Tibial nerve (tissue), 4 donors: Measurements from ENCODE around the gene BAHCC1. TPM values are rescaled to one million over a fixed set of nuclear protein-coding genes. Genes with fewer than 3 reads are reported as not detected.

Experiments
- DNase-seq, 2 donors: peaks; one replicate each; pipeline ENCODE4 v3.0.0-alpha.2; 2019; ENCODE audit warnings: low spot score in 2 of 2
- H3K27ac ChIP-seq, 4 donors: fragments of 200-600 bp; sonication (generic) in 3 of 4; one replicate each; pipeline ENCODE4 v1.5.1; 2017 to 2019; ENCODE audit warnings: mild to moderate bottlenecking in 1 of 4
- H3K27me3 ChIP-seq, 2 donors: fragments of 200-600 bp; sonication (generic) in 1 of 2; one replicate each; pipeline versions ENCODE4 v1.5.1 to v1.6.0; 2017 to 2019
- H3K36me3 ChIP-seq, 3 donors: fragments of 200-600 bp; sonication (generic); one replicate each; pipeline ENCODE4 v1.5.1; 2018 to 2019
- H3K4me1 ChIP-seq, 4 donors: fragments of 200-600 bp; sonication (generic) in 3 of 4; one replicate each; pipeline ENCODE4 v1.5.1; 2017 to 2019
- H3K4me3 ChIP-seq, 4 donors: fragments of 200-600 bp; sonication (generic) in 3 of 4; one replicate each; pipeline ENCODE4 v1.5.1; 2017 to 2019; ENCODE audit warnings: mild to moderate bottlenecking in 1 of 4, moderate library complexity in 1 of 4
- H3K9me3 ChIP-seq, 4 donors: fragments of 200-600 bp; sonication (generic) in 3 of 4; one replicate each; pipeline ENCODE4 v1.5.1; 2017 to 2019
- EP300 ChIP-seq, 2 donors: sonication (generic); formaldehyde crosslinking; IDR thresholded peaks; one replicate each; pipeline ENCODE4 v1.6.1; 2017; ENCODE audit warnings: antibody characterized with exemption in 2 of 2, mild to moderate bottlenecking in 1 of 2
- POLR2A ChIP-seq, 2 donors: fragments of 450-650 bp; IDR thresholded peaks; one replicate each; pipeline ENCODE4 v1.6.1; 2017; ENCODE audit warnings: antibody characterized with exemption in 2 of 2, mild to moderate bottlenecking in 2 of 2, moderate library complexity in 2 of 2
- WGBS, 2 donors: methylation state at CpG; one replicate each; pipeline ENCODE4 v1.1.5; 2018; 5-methylcytosine and 5-hydroxymethylcytosine counted together
- total RNA-seq, 4 donors: library from RNA; depleted of rRNA; stranded (reverse); fragments of >200 nt; gene quantifications; one replicate each; pipeline ENCODE4 v1.1.0, GENCODE V29; 2016
- TF ChIP-seq, protein P1 (sequence below), 5 experiments: fragments of 200-600 bp in 3 of 5; fragments of 450-650 bp in 2 of 5; sonication (generic) in 3 of 5; IDR thresholded peaks; one replicate each; pipeline ENCODE4 v1.5.1; 2016 to 2019; ENCODE audit warnings: antibody characterized with exemption in 5 of 5, mild to moderate bottlenecking in 3 of 5, moderate library complexity in 2 of 5

The BAHCC1 gene
- total RNA-seq, 4 donors from 2014 or later = 15.1 to 38.7 (median 27.4) TPM

DNA sequence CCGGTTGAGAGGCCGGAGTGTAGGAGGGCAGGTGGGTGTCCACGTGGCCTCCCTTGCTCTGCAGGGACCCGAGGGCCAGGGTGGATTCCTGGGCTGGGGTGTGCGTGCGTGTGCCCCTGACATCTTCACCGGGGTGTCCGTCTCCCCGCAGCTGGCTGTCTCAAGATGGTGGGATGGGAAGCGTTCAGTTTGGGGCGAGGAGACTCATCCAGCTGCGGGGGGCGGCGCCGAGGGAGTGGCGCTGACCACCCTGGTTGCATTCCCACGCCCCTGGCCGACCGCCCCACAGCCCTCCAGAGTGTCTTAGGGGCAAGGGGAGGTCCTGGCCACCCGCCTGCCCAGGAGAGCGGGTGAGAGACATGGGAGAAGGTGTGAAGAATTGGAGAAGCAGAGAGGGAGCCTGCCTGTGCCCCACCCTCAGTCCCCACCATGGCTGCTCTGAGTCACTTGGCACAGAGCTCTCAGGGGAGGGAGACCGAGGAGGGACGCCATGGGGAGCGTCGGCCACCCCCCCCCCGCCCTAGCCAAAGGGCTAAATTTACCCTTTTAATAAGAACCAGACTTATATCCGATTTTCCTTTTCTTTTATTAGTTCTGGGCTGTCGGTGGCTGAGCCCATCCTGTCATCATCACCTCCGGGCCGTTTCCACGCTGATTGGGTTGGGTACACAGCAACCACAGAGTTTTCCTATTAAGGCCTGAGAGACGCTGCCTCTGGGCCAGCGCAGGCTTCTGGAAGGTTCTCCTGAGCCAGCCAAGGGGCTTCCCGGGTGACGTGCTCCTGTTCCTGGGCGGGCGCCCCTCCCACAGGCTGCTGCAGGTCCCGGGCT, 22.0 kb downstream of the BAHCC1 start:
- H3K4me3 ChIP-seq = no peak overlapping the region
- no peaks in the 10 kb centered on the region for H3K27me3 ChIP-seq
- WGBS, 2 donors = 55 to 61% methylated on average over 29 to 35 of the region's 38 CpGs
- no peaks in the 10 kb centered on the region for H3K36me3 ChIP-seq
- TF ChIP-seq, protein P1, sequence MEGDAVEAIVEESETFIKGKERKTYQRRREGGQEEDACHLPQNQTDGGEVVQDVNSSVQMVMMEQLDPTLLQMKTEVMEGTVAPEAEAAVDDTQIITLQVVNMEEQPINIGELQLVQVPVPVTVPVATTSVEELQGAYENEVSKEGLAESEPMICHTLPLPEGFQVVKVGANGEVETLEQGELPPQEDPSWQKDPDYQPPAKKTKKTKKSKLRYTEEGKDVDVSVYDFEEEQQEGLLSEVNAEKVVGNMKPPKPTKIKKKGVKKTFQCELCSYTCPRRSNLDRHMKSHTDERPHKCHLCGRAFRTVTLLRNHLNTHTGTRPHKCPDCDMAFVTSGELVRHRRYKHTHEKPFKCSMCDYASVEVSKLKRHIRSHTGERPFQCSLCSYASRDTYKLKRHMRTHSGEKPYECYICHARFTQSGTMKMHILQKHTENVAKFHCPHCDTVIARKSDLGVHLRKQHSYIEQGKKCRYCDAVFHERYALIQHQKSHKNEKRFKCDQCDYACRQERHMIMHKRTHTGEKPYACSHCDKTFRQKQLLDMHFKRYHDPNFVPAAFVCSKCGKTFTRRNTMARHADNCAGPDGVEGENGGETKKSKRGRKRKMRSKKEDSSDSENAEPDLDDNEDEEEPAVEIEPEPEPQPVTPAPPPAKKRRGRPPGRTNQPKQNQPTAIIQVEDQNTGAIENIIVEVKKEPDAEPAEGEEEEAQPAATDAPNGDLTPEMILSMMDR (IDR thresholded peaks at IDR 0.05) = no peak
- no peak for TF ChIP-seq POLR2A (IDR thresholded peaks at IDR 0.05)
- no peak for DNase-seq
- H3K4me1 ChIP-seq = peaks cover 0 to 72% (median 45%) of the 10 kb centered on the region in 4 donors
- H3K27ac ChIP-seq = peak overlapping the region; percentile 38 to 89 (median 67)
- H3K9me3 ChIP-seq = no peaks in the 10 kb centered on the region

DNA sequence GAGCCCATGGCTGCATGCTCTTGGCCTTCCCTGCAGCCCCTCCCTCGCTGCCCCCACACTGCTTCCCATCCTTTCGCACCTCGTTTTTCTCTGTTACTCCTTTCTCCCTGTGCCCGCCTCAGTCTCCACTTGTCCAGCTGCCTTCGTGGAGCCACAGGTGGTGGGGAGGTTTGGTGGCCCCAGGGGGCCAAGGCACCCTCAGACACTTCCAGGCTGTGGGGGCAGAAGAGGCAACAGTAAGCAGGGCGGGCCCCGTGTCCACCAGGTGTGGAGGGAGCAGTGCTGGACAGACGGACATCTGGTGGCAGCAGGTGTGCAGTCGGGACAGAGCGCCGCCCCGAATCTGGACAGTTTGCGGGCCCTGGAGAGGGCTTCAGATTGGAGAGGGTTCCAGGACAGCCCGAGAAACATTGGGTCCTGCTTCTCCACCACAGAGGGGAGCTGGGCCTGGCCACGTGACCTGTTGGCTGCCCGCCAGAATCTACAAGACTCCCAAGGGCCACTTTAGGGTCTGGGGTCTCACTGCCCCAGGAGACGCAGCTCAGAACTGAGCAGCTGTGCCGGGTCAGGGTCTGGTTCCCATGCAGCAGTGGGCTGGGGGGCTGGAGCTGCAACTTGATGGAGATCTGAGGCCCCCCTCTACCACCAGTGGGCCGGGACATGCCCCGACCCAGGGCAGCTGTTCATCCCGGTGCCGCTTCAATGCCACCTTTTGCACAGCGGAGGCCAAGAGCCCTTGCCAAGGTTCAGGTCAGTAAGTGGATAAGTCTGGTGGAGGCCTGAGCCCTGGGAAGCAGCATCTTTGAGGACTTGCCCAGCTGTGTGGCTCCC, 22.8 kb downstream of the BAHCC1 start:
- no peaks in the 10 kb centered on the region for H3K36me3 ChIP-seq
- no peak for TF ChIP-seq EP300 (IDR thresholded peaks at IDR 0.05)
- TF ChIP-seq, protein P1 (IDR thresholded peaks at IDR 0.05) = no peak
- TF ChIP-seq POLR2A (IDR thresholded peaks at IDR 0.05) = no peak
- H3K4me3 ChIP-seq = no peak overlapping the region
- no peak for DNase-seq
- H3K9me3 ChIP-seq = no peaks in the 10 kb centered on the region
- H3K27ac ChIP-seq = peak overlapping the region in 3 of 4 donors; percentile 53 to 89 (median 81)
- no peaks in the 10 kb centered on the region for H3K27me3 ChIP-seq
- 67 to 68% methylated on average over 11 to 20 of the region's 23 CpGs for WGBS, 2 donors
- peaks cover 0 to 72% (median 47%) of the 10 kb centered on the region in 4 donors for H3K4me1 ChIP-seq

DNA sequence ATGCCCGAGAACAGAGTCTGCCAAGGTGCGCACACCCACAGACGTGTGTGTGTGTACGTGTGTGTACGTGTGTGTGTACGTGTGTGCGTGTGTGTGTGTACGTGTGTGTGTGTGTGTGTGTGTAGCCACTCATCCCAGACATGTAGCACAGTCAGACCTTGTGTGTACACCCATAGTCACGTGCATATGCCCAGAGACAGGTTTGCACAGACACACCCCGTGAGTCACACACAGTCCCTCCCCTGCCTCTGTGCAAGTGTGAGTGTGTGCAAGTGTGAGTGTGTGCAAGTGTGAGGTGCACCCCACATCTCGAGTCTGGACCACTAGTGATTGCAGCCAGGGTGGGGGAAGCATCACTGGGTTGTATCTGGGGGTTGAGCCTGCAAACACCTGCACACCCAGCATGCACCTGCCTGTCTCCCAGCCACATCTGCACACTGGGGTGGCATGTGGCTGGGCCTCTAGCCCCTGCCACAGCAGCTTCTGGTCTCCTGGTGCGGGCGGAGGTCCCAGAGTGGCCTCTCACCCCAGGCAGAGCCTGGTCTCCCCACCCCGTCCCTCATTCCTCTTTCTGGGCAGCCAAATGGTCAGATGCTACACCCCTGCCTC, 23.6 kb downstream of the BAHCC1 start:
- Histone ChIP-seq H3K36me3 (no peaks in the 10 kb centered on the region), H3K4me1 (peaks cover 0 to 72% (median 53%) of the 10 kb centered on the region in 4 donors), H3K27ac (peak overlapping the region in 3 of 4 donors; percentile 75 to 89 (median 88)), H3K4me3 (peak overlapping the region in 1 of 4 donors; percentile 20), H3K27me3 (no peaks in the 10 kb centered on the region), H3K9me3 (no peaks in the 10 kb centered on the region)
- DNase-seq = no peak
- TF ChIP-seq, protein P1 (IDR thresholded peaks at IDR 0.05) = no peak
- no peak for TF ChIP-seq POLR2A (IDR thresholded peaks at IDR 0.05)
- no peak for TF ChIP-seq EP300 (IDR thresholded peaks at IDR 0.05)
- WGBS, 2 donors = 56% methylated on average over 13 of the region's 14 CpGs; no CpG with 5 or more reads in 1 of the 2 donors

DNA sequence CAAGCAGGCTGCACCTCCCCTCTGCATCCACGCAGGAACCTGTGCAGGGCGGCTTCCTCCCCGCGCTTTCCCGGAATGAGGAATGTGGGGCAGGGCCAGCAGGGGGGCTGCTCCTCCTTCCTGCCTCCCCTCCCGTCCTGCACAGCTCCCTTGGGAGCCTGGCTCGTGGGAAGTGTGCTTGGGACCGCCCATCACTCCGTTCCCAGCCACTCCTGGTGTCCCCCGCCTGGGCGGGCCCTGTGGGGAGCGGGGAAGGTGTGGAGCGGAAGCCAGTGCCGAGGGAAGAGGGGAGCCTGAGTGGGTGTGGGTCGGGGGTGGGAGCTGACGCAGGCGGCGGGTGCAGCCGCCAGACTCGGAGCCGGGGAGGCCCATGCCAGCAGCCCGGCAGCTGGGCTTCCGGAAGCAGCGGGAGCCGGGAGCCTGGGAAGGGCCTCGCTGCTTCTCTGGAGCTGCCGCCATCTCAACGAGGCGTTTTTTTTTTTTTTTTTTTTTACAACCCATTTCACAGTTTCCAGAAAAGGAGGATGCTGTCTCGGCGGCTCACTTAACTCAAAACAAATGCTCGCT, 24.1 kb downstream of the BAHCC1 start:
- no peaks in the 10 kb centered on the region for H3K27me3 ChIP-seq
- WGBS, 2 donors = 17% methylated on average over 23 to 31 of the region's 32 CpGs
- peak in 1 of 2 donors; percentile 72 for DNase-seq
- peak overlapping the region; percentile 75 to 89 (median 82) for H3K27ac ChIP-seq
- no peaks in the 10 kb centered on the region for H3K36me3 ChIP-seq
- TF ChIP-seq EP300 (IDR thresholded peaks at IDR 0.05) = peak; percentile 29 to 77
- TF ChIP-seq, protein P1 (IDR thresholded peaks at IDR 0.05) = peak in 1 of 5 experiments; percentile 19
- TF ChIP-seq POLR2A (IDR thresholded peaks at IDR 0.05) = peak in 1 of 2 donors; percentile 39
- H3K4me1 ChIP-seq = peaks cover 0 to 76% (median 56%) of the 10 kb centered on the region in 4 donors
- H3K4me3 ChIP-seq = peak overlapping the region; percentile 12 to 41 (median 22)
- no peaks in the 10 kb centered on the region for H3K9me3 ChIP-seq
